ENCODE measurements around the gene APOBEC3F. TPM values are rescaled to one million over a fixed set of nuclear protein-coding genes. Genes with fewer than 3 reads are reported as not detected.
"Not testable (repeated sequence)": the region's sequence is repeated elsewhere in the genome, so short reads cannot be mapped to it uniquely, and the experiment has no call there.

APOBEC3F gene
- total RNA-seq, 1 donor from 2014 or later = 39.6 TPM

GRCh38 chr22:39068033-39068785 lies 27.5 kb downstream of the APOBEC3F start:
- intact Hi-C loops (cut with micrococcal nuclease) = no loop called here

- intact Hi-C loops (cut with micrococcal nuclease) = no loop called here
Observed at GRCh38 chr22:39070186-39070585, 29.5 kb downstream of the APOBEC3F start.

GRCh38 chr22:39072581-39072981 lies 31.9 kb downstream of the APOBEC3F start:
- intact Hi-C loops (cut with micrococcal nuclease) = not testable (repeated sequence)

GRCh38 chr22:39073981-39074380 lies 33.3 kb downstream of the APOBEC3F start:
- intact Hi-C loops (cut with micrococcal nuclease) = no loop called here

GRCh38 chr22:39076155-39077025 lies 35.7 kb downstream of the APOBEC3F start:
- intact Hi-C loops (cut with micrococcal nuclease) = loop anchor here (1.0 to 5.0 kb wide), 4 partner anchors 14 to 54 kb away; partner anchors contain the start of gene APOBEC3D

- intact Hi-C loops (cut with micrococcal nuclease) = loop anchor here (1.0 to 5.0 kb wide), 4 partner anchors 13 to 55 kb away; partner anchors contain the start of gene APOBEC3D
Observed at GRCh38 chr22:39077026-39077840, 36.6 kb downstream of the APOBEC3F start, which contains the start of gene APOBEC3G. TSS of gene APOBEC3G (plus strand) at chr22:39077275. CDS start at chr22:39077362, 87 bp downstream.

- intact Hi-C loops (cut with micrococcal nuclease) = loop anchor here (1.0 to 5.0 kb wide), 4 partner anchors 12 to 56 kb away; partner anchors contain the start of gene APOBEC3D
Observed at GRCh38 chr22:39077912-39078311, 37.2 kb downstream of the APOBEC3F start.

- intact Hi-C loops (cut with micrococcal nuclease) = loop anchor here (5.0 kb wide), 1 partner anchor 56 kb away; the partner anchor contains the start of gene APOBEC3D
Observed at GRCh38 chr22:39078329-39078728, 37.7 kb downstream of the APOBEC3F start.

- intact Hi-C loops (cut with micrococcal nuclease) = loop anchor here (5.0 kb wide), 1 partner anchor 57 kb away; the partner anchor contains the start of gene APOBEC3D
Observed at GRCh38 chr22:39079054-39079637, 38.5 kb downstream of the APOBEC3F start.

- intact Hi-C loops (cut with micrococcal nuclease) = no loop called here
Observed at GRCh38 chr22:39080052-39080762, 39.5 kb downstream of the APOBEC3F start.

- intact Hi-C loops (cut with micrococcal nuclease) = no loop called here
Observed at GRCh38 chr22:39081016-39081415, 40.4 kb downstream of the APOBEC3F start.

GRCh38 chr22:39081598-39081997 lies 40.9 kb downstream of the APOBEC3F start:
- intact Hi-C loops (cut with micrococcal nuclease) = no loop called here

- intact Hi-C loops (cut with micrococcal nuclease) = no loop called here
Observed at GRCh38 chr22:39083212-39084165, 42.8 kb downstream of the APOBEC3F start.

- intact Hi-C loops (cut with micrococcal nuclease) = no loop called here
Observed at GRCh38 chr22:39084666-39085065, 44.0 kb downstream of the APOBEC3F start.

- intact Hi-C loops (cut with micrococcal nuclease) = no loop called here
Observed at GRCh38 chr22:39087098-39087497, 46.4 kb downstream of the APOBEC3F start.

GRCh38 chr22:39087881-39088684 lies 47.4 kb downstream of the APOBEC3F start:
- intact Hi-C loops (cut with micrococcal nuclease) = no loop called here

GRCh38 chr22:39088685-39089032 lies 48.0 kb downstream of the APOBEC3F start:
- intact Hi-C loops (cut with micrococcal nuclease) = no loop called here

- intact Hi-C loops (cut with micrococcal nuclease) = loop anchor here (1.0 to 10.0 kb wide), 9 partner anchors 13 to 815 kb away; partner anchors contain the start of genes APOBEC3C, APOBEC3F, APOBEC3G and CBX6
Observed at GRCh38 chr22:39089928-39090327, 49.3 kb downstream of the APOBEC3F start.

All from T-helper 1 cell treated with Interleukin-12 subunit alpha and Interleukin-12 subunit beta and Interleukin-4 antibody, amounts not matched to agents 30 ng/mL and 1 ng/mL, for 36 hours (primary cell).